ENCODE results near the gene ATAD3A.

Gene ATAD3A

DNA sequence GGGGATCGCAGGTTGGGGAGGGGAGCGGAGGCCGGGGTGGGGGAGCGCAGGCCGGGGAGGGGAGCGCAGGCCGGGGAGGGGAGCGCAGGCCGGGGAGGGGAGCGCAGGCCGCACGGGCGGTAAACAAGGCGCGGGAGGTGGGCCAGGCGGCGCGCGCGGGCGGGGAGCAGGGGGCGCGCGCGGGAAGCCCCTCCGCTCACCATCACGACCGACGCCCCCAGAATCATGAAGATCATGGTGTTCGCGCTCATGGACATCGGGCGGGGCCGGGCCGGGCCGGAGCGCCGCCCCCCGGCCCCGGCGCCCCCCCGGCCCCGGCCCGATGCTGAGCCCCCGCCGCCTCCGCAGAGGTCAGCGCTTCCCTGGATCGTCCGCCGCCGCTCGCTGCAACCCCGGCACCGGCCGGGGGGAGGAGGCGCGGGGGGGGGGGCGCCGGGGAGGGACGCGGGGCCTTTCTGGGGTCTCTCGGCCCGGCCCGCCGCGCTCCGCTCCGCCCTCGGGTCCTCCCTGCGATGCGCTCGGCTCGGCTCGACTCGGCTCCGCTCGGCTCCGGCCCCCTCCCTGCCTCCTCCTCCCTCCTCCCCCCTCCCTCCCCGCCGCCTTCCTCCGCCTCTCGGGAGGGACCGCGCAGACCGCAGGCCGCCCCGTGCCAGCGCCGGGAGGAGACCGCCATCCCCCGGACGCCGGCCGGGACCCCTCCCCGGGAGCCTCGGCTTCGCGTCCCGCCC lies 28.3 kb downstream of the ATAD3A start, which contains the start of gene TMEM240:
Gene TMEM240 (minus strand): TSS at position 535 of the 728 bp plus-strand sequence. CDS start 278 bp downstream, at position 257.
- peak; percentile 95 for DNase-seq (ENCODE audit: low spot score)

DNA sequence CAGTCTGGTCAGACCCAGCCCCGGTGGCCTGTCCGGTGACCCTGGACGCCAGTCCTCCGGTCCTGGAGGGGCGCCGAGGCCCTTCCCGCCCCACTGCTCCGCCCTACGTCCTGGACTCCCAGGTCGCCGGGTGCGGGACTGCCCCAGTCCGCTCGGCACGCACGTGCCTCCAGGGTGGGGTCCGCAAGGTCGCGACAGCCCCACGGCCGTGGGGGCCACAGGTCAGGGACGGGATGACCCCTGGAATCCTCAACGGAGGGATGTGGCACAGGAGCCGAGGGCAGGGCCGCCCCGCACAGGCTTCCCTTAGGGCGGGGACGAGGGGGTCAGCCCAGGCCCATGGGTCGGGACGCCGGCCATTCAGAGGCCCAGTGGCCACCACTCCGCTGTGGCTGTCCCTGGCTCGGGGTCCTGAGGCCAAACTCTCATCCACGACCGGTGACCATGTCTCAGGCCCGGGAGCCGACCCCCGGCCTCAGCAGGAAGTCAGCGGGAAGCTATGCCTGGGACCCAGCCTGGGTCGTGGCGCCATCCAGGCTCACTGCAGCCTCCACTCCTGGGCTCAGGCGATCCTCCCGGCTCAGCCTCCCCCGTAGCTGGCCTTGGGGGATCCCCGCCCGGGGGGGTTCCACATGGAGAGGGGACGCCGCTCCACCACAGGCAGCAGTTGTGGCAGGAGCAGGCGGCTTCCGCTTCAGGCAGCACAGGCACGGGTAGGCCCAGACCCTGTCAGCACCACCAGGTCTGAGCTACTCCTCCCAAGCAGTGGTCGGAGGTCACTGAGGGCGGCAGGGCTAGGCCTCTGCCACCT lies 29.1 kb downstream of the ATAD3A start:
- peak; percentile 67 for DNase-seq (ENCODE audit: low spot score)

DNA sequence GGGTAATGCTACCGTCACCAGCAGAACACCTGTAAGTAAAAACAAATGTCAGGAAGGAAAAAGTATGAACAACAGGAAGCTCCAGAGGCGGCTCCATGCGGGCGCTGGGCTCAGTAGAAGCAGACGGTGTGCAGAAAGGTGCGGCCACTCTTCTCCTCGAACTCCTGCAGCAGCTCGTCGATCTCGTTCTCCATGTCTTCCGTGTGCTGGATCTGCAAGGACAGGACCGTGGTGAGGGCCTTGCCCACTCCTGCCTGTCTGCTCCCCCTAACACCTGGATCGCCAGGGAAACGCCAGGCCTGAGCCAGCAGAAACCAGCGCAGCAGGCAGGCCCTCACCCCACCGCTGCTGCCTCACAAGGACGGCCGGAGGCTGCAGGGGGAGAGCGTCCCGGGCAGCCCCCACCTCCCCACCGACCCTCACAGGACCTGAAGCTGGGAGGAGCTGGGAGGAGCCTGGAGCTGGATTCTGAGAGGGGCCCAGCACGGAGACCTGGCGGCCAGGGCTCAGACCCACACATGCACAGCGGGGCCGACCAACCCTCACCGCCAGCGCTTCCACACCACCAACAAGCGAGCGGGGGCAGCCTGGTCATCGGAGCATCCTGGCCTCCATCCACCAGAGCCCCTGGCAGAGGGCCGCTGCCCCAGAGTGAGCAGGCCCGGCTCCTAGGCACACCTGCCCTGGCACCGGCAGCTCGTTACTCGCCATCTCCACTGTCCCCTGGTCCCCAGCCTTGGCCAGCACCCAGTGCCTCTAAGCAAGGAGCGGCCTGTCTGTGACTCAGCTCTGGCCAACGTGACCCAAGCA lies 30.2 kb downstream of the ATAD3A start:
- DNase-seq (ENCODE audit: low spot score), result no peak

DNA sequence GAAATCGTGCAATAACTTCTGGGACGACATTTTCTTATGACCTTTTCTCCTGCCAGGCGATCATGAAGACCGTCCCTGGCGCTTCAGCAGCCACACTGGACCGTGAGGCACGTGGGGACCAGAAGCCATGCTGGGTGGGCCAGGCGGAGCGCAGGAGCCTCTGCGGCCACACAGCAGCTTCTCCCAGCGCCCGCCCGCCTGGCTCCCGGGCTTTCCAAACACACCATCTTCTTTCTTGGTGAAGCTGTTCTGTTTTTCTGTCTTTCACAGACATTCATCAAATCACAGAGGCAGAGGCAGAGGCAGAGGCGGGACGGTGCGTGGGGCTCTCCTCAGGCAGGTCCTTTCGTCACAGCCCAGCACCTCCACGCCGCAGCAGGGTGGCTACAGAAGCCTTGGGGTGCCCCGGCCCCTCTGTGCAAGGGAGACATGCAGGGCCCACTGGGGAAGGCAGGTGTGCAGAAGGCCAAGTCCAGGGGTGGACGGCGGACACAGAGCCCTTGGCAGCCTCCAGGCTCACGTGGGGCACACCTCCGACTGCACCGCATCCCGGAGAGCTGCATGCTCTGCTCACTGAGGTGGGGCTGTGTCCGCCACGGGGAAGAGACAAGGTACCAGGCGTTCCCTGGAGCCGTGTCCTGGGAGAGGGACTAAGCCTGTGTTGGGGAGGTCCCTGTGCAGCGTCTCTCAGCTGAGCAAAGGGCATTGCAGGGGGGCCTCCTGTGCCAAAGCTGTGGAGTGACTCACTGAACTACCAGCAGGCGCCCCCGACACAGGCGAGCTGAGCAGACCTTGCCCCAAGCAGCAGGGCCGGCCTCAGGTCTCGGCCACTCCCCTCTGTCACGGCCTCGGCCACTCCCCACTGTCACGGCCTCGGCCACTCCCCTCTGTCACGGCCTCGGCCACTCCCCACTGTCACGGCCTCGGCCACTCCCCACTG lies 31.1 kb downstream of the ATAD3A start:
- no peak for DNase-seq (ENCODE audit: low spot score)

DNA sequence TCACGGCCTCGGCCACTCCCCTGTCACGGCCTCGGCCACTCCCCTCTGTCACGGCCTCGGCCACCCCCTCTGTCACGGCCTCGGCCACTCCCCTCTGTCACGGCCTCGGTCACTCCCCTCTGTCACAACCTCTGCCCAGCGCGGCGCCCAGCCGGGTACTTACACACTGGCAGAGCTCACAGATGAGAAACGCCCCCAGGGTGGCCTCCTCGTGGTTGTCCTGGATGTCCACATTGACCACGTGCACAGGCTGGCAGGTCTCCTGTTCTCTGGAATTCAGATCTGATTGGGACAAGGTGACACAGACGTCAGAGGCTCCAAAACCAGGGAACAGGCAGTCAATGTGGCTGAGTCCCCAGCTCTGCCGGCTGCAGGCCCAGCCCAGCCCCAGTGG lies 31.7 kb downstream of the ATAD3A start:
- DNase-seq (ENCODE audit: low spot score), result no peak

GRCh38 chr1:1544544-1544943 lies 32.6 kb downstream of the ATAD3A start:
- no peak for DNase-seq (ENCODE audit: low spot score)

DNA sequence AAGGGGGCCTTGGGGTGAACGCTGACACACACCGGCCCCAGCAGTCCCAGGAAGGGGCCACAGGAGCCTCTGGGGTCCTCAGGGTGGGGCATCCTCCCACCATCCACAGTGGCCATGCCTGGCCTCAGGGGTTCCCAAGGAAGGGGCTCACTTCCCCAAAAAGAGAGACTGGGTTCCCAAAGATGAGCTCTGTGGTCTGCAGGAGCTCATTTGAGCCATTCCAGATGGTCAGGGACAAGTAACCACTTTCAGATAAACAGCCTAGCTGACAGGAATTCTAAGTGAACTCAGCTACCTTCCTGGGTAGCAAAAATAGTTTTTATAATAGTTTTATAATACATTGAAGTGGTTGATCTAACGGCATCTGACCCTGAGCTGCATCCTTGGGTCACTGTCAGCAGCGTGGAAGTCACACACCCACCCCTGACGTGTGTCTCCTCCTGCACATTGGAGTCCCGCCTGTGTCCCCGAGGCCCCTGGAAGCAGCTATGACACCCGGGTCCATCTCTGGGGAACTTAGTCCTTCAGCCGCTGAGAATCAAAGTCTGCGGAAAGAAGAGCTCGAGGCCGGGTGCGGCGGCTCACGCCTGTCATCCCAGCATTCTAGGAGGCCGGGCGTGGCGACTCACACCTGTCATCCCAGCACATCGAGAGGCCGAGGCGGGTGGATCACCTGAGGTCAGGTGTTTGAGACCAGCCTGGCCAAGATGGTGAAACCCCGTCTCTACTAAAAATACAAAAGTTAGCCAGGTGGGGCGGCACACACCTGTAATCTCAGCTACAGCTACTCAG lies 34.2 kb downstream of the ATAD3A start:
- no peak for DNase-seq (ENCODE audit: low spot score)

DNA sequence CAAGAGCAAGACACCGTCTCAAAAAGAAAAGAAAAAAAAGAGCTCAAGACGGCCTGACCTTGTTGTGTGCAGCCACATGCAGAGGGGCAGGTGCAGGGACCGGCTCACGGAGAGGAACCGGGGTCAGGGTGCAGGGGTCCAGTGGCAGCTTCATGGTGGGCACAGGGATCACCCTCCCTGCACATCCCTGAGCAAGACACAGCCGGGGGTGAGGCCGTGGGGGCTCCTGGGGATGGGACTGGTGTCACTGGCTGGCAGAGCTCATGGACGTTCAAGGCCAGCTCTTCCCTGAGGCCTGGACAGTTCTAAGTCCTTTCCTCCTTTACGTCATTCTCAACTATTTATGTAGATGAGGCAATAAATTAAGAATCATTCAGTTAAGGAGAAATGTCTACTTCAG lies 35.0 kb downstream of the ATAD3A start:
- DNase-seq (ENCODE audit: low spot score), result no peak

DNA sequence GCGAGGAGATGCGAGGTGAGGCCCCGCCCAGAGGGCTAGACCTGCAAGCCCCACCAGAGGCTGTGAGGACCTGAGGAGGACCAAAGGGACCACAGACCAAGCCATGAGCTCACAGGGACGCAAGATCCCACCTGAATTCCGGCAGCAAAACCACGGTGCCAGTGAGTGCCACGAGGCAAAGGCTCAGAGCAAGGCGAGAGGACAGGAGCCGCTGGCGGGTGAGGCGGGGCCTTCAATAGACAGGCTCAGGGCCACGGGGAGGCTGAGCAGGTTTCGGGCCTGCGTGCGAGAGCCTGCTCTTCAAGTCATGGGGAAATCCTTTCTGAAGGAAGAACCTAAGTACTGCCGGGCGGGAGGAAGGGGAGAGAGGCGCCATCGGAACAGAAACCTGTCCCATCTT lies 35.5 kb downstream of the ATAD3A start:
- DNase-seq (ENCODE audit: low spot score), result no peak

DNA sequence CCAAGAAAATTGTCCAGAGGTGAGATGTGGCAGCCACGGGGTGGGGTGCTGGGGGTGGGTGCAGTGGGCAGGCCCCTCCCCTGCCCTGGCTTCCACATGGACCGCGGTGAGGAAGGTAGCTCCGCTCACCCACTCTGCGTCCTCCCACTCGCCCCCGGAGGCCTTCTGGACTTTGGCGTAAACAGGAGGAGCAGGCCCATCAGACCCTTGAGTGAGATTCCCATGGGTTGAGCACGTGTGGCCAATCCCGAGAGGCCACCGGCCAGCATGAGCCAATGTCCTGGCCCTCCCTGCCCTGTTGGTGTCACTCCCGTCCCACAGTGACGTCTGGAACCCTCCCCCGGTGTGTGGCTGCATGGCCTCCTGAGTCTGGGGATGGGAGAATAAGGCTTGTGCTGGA lies 36.6 kb downstream of the ATAD3A start:
- DNase-seq (ENCODE audit: low spot score), result no peak

DNA sequence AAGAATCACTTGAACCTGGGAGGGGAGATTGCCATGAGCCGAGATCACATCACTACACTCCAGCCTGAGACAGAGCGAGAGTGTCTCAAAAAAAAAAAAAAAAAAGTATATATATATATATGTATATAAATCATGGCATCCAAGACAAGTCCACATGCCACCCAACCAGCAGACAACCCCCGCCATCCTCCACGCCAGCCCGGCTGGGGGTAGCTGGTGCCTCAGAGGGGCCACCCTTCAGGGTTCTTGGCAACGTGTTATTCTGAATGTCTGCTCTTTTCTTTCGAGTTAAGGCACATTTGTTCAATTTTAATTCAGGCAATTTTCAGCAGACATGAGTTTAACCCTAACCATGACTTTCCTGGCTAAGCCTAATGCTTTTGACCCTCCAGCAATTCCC lies 38.1 kb downstream of the ATAD3A start:
- DNase-seq (ENCODE audit: low spot score), result no peak

DNA sequence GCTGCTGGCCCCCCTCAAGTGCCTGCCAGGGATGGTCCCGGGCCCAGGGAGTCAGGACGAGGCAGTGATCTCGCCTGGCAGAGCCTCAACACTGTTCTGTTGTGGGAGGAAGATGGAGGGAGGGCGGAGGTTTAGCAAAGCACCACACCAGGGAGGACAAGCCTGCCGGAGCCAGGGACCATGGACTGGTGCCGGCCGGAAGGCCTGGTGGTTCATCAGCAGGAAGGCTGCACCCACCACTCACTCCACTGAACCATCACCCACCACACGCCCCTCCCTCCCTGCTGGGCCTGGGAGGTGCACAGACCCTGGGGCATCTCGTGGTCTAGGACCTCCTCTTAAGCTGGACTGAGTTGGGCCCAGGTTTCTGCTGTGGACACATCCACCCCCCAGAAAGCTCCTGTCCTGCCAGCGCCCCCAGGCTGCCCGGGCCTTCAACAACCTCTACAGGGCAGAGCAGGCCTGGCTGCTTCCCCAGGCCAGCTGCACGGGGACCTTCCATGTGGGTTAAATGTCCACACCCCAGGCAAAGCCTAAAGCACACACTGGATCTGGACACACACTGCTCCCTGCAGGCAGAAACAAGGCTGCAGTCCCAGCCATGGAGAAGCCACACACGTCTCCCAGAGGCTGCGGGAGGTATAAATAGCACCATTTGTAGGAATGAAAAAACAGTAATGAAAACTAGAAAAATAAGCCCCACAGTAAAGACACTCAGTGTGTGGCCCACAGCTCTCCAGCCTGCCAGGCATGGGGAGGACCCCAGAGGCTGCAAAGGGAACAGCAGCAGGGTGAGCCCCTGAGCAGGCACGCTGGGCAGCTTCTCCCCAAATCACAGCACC lies 38.9 kb downstream of the ATAD3A start:
- no peak for DNase-seq (ENCODE audit: low spot score)

GRCh38 chr1:1551524-1552262 lies 39.7 kb downstream of the ATAD3A start:
- no peak for DNase-seq (ENCODE audit: low spot score)

- no peak for DNase-seq (ENCODE audit: low spot score)
Observed at GRCh38 chr1:1552263-1552639, 40.3 kb downstream of the ATAD3A start.

- DNase-seq (ENCODE audit: low spot score), result no peak
Observed at GRCh38 chr1:1553821-1554494, 42.0 kb downstream of the ATAD3A start.

- DNase-seq (ENCODE audit: low spot score), result no peak
Observed at GRCh38 chr1:1554550-1554925, 42.6 kb downstream of the ATAD3A start.

DNA sequence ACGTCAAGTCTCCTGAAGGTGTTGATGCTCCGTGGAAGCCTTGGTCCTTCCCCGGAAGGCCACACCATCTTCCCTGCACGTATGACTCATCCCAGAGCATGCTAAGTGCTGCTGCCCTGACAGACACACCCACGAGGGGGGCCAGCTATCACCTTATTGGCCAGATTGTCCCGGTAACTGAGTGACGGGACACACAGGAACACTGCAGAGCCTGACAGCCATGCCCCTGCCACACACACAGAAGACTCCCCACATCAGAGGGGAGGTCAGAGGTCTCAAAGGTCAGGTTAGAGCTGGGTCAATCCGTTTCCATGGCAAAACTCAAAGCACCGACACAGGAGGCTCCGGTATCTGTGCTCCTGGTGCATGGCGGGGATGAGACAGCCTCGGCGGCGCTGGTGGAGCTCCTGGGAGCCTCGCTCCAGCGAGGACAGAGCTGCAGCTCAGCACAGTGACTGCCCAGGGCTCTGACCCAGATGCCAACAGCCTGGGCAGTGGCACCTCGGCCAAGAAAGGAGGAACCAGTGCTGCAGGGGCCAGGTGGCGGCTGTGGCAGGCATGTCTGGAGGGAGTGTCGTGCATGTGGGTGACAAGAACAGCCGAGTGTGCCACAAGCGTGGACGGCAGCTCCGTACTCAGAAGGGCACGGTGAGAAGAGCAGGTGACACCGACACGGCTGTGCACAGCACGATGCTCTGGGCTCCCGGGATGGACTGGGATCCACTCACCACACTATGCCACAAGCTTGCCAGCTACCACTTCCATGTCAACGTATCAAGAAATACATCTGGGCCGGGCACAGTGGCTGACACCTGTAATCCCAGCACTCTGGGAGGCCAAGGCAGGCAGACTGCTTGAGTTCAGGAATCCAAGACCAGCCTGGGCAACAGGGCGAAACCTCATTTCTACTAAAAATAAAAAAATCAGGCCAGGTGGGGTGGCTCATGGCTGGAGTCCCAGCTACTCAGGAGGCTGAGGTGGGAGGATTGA lies 43.3 kb downstream of the ATAD3A start:
- DNase-seq (ENCODE audit: low spot score), result no peak

Data from iPS-NIHi11 (cell line).